Endothelial cell of umbilical vein (primary cell): ENCODE results near the gene ORAI3. TPM values are rescaled to one million over a fixed set of nuclear protein-coding genes. Genes with fewer than 3 reads are reported as not detected.

Experiments
- BruUV-seq: library from RNA; stranded (reverse); fragments of 400-500 nt; replicated peaks from 2 replicates; lab custom pipeline; 2021; lab: Mats Ljungman, UMichigan
- CTCF ChIA-PET: fragments of 300-600, 350-600 bp; sonication (Branson Sonifier 250); formaldehyde crosslinking; loops from one replicate; lab custom pipeline; 2021; ENCODE audit warnings: antibody characterized with exemption, inconsistent platforms; lab: Charles Lee
- POLR2A ChIA-PET: fragments of 300-600, 350-600 bp; sonication (Branson Sonifier 250); formaldehyde crosslinking; loops from one replicate; lab custom pipeline; 2021; ENCODE audit warnings: antibody characterized with exemption, inconsistent platforms; lab: Charles Lee
- DNase-seq: peaks from one replicate; pipeline ENCODE4 v3.0.0-alpha.2; 2011; ENCODE audit warnings: low read depth, low spot score
- FAIRE-seq: peaks from 2 replicates; lab custom pipeline; 2011; peaks lifted over from hg19 to GRCh38; lab: Jason Lieb, UNC
- H2AFZ ChIP-seq: 2 replicates; pipeline ENCODE4 v1.6.0; 2012; ENCODE audit warnings: low read depth, low read length, control low read depth, inconsistent platforms
- H3K27ac ChIP-seq: 2 replicates; pipeline ENCODE4 v1.5.1; 2011; ENCODE audit warnings: low read depth, mild to moderate bottlenecking, control low read depth, low read length, moderate library complexity; ENCODE audit not compliant: insufficient read depth
- H3K27me3 ChIP-seq, 2 experiments: 2 replicates each; pipeline versions ENCODE4 v1.6.0 to v1.6.1; 2011; ENCODE audit warnings: low read length in 2 of 2, mixed read lengths in 1 of 2; ENCODE audit not compliant: control insufficient read depth in 2 of 2, insufficient read depth in 2 of 2
- H3K36me3 ChIP-seq, 2 experiments: 2 replicates in 1 of 2; 3 replicates in 1 of 2; pipeline ENCODE4 v1.5.1; 2011; ENCODE audit warnings: low read length in 2 of 2, mild to moderate bottlenecking in 1 of 2, moderate library complexity in 1 of 2; ENCODE audit not compliant: control insufficient read depth in 2 of 2, insufficient read depth in 2 of 2; ENCODE audit errors: extremely low read depth in 1 of 2
- H3K4me1 ChIP-seq: 3 replicates; pipeline ENCODE4 v1.5.1; 2011; ENCODE audit warnings: mild to moderate bottlenecking, low read length; ENCODE audit not compliant: control insufficient read depth, insufficient read depth; ENCODE audit errors: extremely low read depth
- H3K4me2 ChIP-seq: 2 replicates; pipeline ENCODE4 v1.6.1; 2011; ENCODE audit warnings: low read length, control low read depth, mixed read lengths; ENCODE audit not compliant: insufficient read depth
- H3K4me3 ChIP-seq, 3 experiments: fragments of 200-600 bp in 1 of 3; sonication (generic), shearing (Covaris generic) in 1 of 3; replicated peaks in 1 of 3; 2 replicates each; pipeline ENCODE4 v1.5.1; 2011 to 2016; ENCODE audit warnings: control low read depth in 3 of 3, low read length in 3 of 3, mild to moderate bottlenecking in 2 of 3, inconsistent platforms in 1 of 3, low read depth in 1 of 3, moderate library complexity in 1 of 3; ENCODE audit not compliant: insufficient read depth in 1 of 3
- H3K79me2 ChIP-seq: 2 replicates; pipeline ENCODE4 v1.6.0; 2012; ENCODE audit warnings: low read length, inconsistent platforms; ENCODE audit not compliant: control insufficient read depth, insufficient read depth
- H3K9ac ChIP-seq: replicated peaks from 2 replicates; pipeline ENCODE3; 2011; ENCODE audit warnings: low read length, control low read depth; ENCODE audit not compliant: insufficient read depth; ENCODE audit errors: extremely low read depth
- H3K9me1 ChIP-seq: replicated peaks from 3 replicates; pipeline ENCODE4 v1.6.0; 2011; ENCODE audit warnings: mild to moderate bottlenecking, low read length; ENCODE audit not compliant: control insufficient read depth, insufficient read depth; ENCODE audit errors: extremely low read depth
- H3K9me3 ChIP-seq: replicated peaks from 2 replicates; pipeline ENCODE4 v1.5.1; 2012; ENCODE audit warnings: low read length, inconsistent platforms; ENCODE audit not compliant: control insufficient read depth, insufficient read depth
- H4K20me1 ChIP-seq: replicated peaks from 2 replicates; pipeline ENCODE3; 2011; ENCODE audit warnings: mild to moderate bottlenecking, low read length; ENCODE audit not compliant: control insufficient read depth, insufficient read depth; ENCODE audit errors: extremely low read depth
- EZH2 ChIP-seq: IDR thresholded peaks from 2 replicates; pipeline ENCODE4 v1.6.1; 2012; ENCODE audit warnings: borderline replicate concordance, low read depth, mild to moderate bottlenecking, moderate library complexity, low read length, inconsistent platforms; ENCODE audit not compliant: severe bottlenecking
- FOS ChIP-seq: IDR thresholded peaks from 2 replicates; pipeline ENCODE4 v1.6.1; 2011; ENCODE audit warnings: mild to moderate bottlenecking, low read length, moderate library complexity, borderline replicate concordance; ENCODE audit not compliant: insufficient read depth
- GATA2 ChIP-seq: IDR thresholded peaks from 2 replicates; pipeline ENCODE4 v1.7.0; 2011; ENCODE audit warnings: low read depth, mild to moderate bottlenecking, moderate library complexity, mixed read lengths, low read length; ENCODE audit not compliant: insufficient read length, insufficient read depth
- JUN ChIP-seq: IDR thresholded peaks from 2 replicates; pipeline ENCODE4 v1.6.1; 2011; ENCODE audit warnings: borderline replicate concordance, low read depth; ENCODE audit not compliant: insufficient read length, insufficient read depth
- MYC ChIP-seq: IDR thresholded peaks from one replicate; pipeline ENCODE4 v1.6.1; 2011; ENCODE audit warnings: mild to moderate bottlenecking, low read depth, low read length
- POLR2A ChIP-seq: IDR thresholded peaks from 2 replicates; pipeline ENCODE4 v1.6.1; 2012; ENCODE audit warnings: low read depth, mild to moderate bottlenecking, control low read depth, low read length
- POLR2AphosphoS5 ChIP-seq: IDR thresholded peaks from 2 replicates; pipeline ENCODE4 v1.6.1; 2012; ENCODE audit warnings: low read depth, mild to moderate bottlenecking, control low read depth, low read length, moderate library complexity; ENCODE audit not compliant: insufficient read depth
- dilution Hi-C: fragments of 300-500 bp; cut with MboI; formaldehyde crosslinking; loops from one replicate; pipeline ENCODE4 v1.15.0; 2019; ENCODE audit warnings: low sequenced_read_pairs; ENCODE audit not compliant: extremely low pct_ligation_motif_present
- intact Hi-C: fragments of 100-400 bp; cut with micrococcal nuclease; formaldehyde crosslinking; loops from one replicate; pipeline ENCODE4 v1.10.0; 2022
- polyA plus RNA-seq, 4 experiments: library from polyadenylated mRNA; depleted of rRNA in 3 of 4; stranded (reverse) in 3 of 4; unstranded in 1 of 4; fragments of >200 nt; gene quantifications; 2 replicates each; pipeline versions ENCODE4 v1.2.1 to v1.2.3, GENCODE V29; 2011 to 2012; ENCODE audit warnings: missing spikeins in 1 of 4
- total RNA-seq: library from RNA; stranded (reverse); gene quantifications from 2 replicates; pipeline ENCODE4 v1.2.3, GENCODE V29; 2021
- TF ChIP-seq, protein P1 (sequence below): IDR thresholded peaks from 2 replicates; pipeline ENCODE4 v1.6.1; 2011; ENCODE audit not compliant: insufficient read depth, insufficient read length
- TF ChIP-seq, protein P2 (sequence below), 2 donors: IDR thresholded peaks; 1 replicate in 1 of 2; 2 replicates in 1 of 2; pipeline ENCODE4 v1.5.1; 2011; ENCODE audit warnings: low read length in 2 of 2, mild to moderate bottlenecking in 2 of 2, moderate library complexity in 2 of 2, control low read depth in 1 of 2, inconsistent platforms in 1 of 2, low read depth in 1 of 2; ENCODE audit not compliant: insufficient read depth in 1 of 2; ENCODE audit errors: extremely low read depth in 1 of 2

Gene ORAI3
- total and polyA plus RNA-seq, 2 donors (not counting 3 experiments of a cell fraction or from before 2014, with no cell fraction given): 17.6 to 25.4 TPM

DNA sequence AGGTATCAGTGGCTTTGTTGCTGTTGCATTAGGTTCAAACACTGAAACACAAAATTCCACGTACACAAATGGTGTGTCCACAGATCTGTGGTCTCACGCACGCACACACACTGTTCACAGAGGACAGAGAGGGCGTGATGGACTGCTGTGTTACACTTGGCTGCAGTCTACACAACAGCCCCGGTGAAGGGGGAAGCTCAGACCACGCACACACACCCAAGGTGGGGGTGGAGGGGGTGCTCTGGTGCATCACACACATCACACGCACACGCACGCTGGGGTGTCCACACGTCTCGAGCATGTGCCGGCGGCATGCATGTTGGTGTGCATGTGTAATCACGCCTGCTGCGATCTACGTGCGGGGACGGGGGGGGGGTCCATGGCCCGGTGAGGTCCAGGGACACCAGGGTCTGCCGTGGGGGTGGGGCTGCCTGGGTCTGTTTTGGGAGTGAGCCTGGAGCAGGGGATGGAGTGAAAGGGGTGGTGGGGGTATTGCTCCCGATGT lies 43.5 kb downstream of the ORAI3 start:
- Histone ChIP-seq H3K79me2 (no peaks in the 10 kb centered on the region), H3K4me3 (no peak overlapping the region), H3K9ac (no peak overlapping the region), H3K36me3 (no peaks in the 10 kb centered on the region), H4K20me1 (no peaks in the 10 kb centered on the region), H3K27ac (no peak overlapping the region), H3K27me3 (no peaks in the 10 kb centered on the region), H3K9me3 (no peaks in the 10 kb centered on the region), H3K9me1 (no peaks in the 10 kb centered on the region), H3K4me1 (no peaks in the 10 kb centered on the region), H2AFZ (no peak overlapping the region), H3K4me2 (no peak overlapping the region)
- dilution Hi-C loops (no loop called here), intact Hi-C loops (no loop called here)
- no peak for FAIRE-seq
- POLR2A ChIA-PET: no interaction called here
- no TSS peak for BruUV-seq
- TF ChIP-seq, protein P1, sequence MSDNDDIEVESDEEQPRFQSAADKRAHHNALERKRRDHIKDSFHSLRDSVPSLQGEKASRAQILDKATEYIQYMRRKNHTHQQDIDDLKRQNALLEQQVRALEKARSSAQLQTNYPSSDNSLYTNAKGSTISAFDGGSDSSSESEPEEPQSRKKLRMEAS: no peak
- no peak for TF ChIP-seq EZH2
- no peak for TF ChIP-seq GATA2
- TF ChIP-seq MYC: no peak
- no peak for TF ChIP-seq FOS
- no peak for TF ChIP-seq POLR2AphosphoS5
- no peak for TF ChIP-seq JUN
- TF ChIP-seq POLR2A: no peak
- TF ChIP-seq, protein P2, sequence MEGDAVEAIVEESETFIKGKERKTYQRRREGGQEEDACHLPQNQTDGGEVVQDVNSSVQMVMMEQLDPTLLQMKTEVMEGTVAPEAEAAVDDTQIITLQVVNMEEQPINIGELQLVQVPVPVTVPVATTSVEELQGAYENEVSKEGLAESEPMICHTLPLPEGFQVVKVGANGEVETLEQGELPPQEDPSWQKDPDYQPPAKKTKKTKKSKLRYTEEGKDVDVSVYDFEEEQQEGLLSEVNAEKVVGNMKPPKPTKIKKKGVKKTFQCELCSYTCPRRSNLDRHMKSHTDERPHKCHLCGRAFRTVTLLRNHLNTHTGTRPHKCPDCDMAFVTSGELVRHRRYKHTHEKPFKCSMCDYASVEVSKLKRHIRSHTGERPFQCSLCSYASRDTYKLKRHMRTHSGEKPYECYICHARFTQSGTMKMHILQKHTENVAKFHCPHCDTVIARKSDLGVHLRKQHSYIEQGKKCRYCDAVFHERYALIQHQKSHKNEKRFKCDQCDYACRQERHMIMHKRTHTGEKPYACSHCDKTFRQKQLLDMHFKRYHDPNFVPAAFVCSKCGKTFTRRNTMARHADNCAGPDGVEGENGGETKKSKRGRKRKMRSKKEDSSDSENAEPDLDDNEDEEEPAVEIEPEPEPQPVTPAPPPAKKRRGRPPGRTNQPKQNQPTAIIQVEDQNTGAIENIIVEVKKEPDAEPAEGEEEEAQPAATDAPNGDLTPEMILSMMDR (IDR thresholded peaks at IDR 0.05; ENCODE audit: extremely low read depth in 1 of 2, insufficient read depth in 1 of 2, low read depth in 1 of 2, low read length in 2 of 2): no peak
- DNase-seq: no peak
- CTCF ChIA-PET: no interaction called here
